Measurements from ENCODE around the gene PPT2.

GRCh38 chr6:32177183-32177787 lies 23.3 kb downstream of the PPT2 start:
- no peak for TF ChIP-seq EZH2 (IDR thresholded peaks at IDR 0.05; ENCODE audit: low read length, missing control alignments)
- no peak for TF ChIP-seq CTCF (conservative IDR thresholded peaks at IDR 0.05 in 1 of 2, IDR thresholded peaks at IDR 0.05 in 1 of 2; ENCODE audit: low read depth in 1 of 2, low read length in 2 of 2)

All from fibroblast of lung (primary cell).